RWPE2 (cell line): ENCODE data around the gene IGFBPL1.

Experiments used
- ATAC-seq: fragments of 200-7000 bp; cut with Tn5 transposase; 3 replicates; pipeline ENCODE4 v1.9.1; 2021; ENCODE audit warnings: low read depth
- DNase-seq: peaks from one replicate; pipeline ENCODE4 v3.0.0-alpha.2; 2020; ENCODE audit warnings: low spot score
- H3K27ac ChIP-seq: fragments of 450-650 bp; 2 replicates; pipeline ENCODE4 v1.5.1; 2017; ENCODE audit warnings: mild to moderate bottlenecking; ENCODE audit not compliant: poor library complexity, severe bottlenecking
- H3K27me3 ChIP-seq: fragments of 250-450 bp; sonication (Bioruptor Pico); 2 replicates; pipeline ENCODE4 v1.5.1; 2021; ENCODE audit warnings: mild to moderate bottlenecking, moderate library complexity; ENCODE audit not compliant: insufficient read depth, poor library complexity, severe bottlenecking
- H3K36me3 ChIP-seq: fragments of 250-450 bp; sonication (Bioruptor Pico); 2 replicates; pipeline ENCODE4 v1.5.1; 2020; ENCODE audit warnings: low read depth, mild to moderate bottlenecking, moderate library complexity
- H3K4me1 ChIP-seq: fragments of 250-450 bp; sonication (Bioruptor Pico); 2 replicates; pipeline ENCODE4 v1.5.1; 2021; ENCODE audit warnings: mild to moderate bottlenecking, moderate library complexity; ENCODE audit not compliant: insufficient read depth, poor library complexity, severe bottlenecking
- H3K4me3 ChIP-seq: fragments of 250-450 bp; sonication (Bioruptor Pico); 2 replicates; pipeline ENCODE4 v1.5.1; 2021; ENCODE audit warnings: mild to moderate bottlenecking, moderate library complexity; ENCODE audit not compliant: severe bottlenecking
- H3K9me3 ChIP-seq: fragments of 250-450 bp; sonication (Bioruptor Pico); 2 replicates; pipeline ENCODE4 v1.5.1; 2021; ENCODE audit warnings: mild to moderate bottlenecking, moderate library complexity; ENCODE audit not compliant: severe bottlenecking
- TF ChIP-seq, protein P1 (sequence below): fragments of 450-650 bp; IDR thresholded peaks from one replicate; pipeline ENCODE4 v1.5.1; 2017; ENCODE audit warnings: mild to moderate bottlenecking, moderate library complexity; ENCODE audit not compliant: poor library complexity, severe bottlenecking

The IGFBPL1 gene

DNA sequence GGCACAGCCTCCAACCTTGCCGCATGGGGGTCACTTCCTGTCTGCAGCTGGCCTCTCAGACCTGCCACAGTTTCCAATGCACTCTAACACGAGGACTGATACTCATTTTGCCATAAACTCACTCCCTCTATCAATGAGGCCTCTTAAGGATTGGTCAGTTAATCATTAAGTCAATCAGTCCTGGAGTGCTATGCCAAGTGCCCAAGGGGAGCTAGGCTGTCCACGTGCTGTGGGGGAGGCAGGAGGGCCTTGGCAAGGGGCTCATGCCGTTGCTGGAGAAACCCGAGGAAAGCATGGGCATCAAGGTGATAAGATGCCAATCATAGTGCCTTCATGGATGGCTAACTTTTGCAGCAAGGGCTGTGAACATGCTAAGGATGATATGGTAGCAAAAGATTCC, 33.4 kb downstream of the IGFBPL1 start:
- peaks cover 19% of the 10 kb centered on the region for H3K36me3 ChIP-seq
- TF ChIP-seq, protein P1, sequence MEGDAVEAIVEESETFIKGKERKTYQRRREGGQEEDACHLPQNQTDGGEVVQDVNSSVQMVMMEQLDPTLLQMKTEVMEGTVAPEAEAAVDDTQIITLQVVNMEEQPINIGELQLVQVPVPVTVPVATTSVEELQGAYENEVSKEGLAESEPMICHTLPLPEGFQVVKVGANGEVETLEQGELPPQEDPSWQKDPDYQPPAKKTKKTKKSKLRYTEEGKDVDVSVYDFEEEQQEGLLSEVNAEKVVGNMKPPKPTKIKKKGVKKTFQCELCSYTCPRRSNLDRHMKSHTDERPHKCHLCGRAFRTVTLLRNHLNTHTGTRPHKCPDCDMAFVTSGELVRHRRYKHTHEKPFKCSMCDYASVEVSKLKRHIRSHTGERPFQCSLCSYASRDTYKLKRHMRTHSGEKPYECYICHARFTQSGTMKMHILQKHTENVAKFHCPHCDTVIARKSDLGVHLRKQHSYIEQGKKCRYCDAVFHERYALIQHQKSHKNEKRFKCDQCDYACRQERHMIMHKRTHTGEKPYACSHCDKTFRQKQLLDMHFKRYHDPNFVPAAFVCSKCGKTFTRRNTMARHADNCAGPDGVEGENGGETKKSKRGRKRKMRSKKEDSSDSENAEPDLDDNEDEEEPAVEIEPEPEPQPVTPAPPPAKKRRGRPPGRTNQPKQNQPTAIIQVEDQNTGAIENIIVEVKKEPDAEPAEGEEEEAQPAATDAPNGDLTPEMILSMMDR: no peak
- no peaks in the 10 kb centered on the region for H3K4me1 ChIP-seq
- H3K4me3 ChIP-seq: no peak overlapping the region
- ATAC-seq: no peak
- no peak for DNase-seq
- H3K9me3 ChIP-seq: no peaks in the 10 kb centered on the region
- no peaks in the 10 kb centered on the region for H3K27me3 ChIP-seq
- no peak overlapping the region for H3K27ac ChIP-seq

DNA sequence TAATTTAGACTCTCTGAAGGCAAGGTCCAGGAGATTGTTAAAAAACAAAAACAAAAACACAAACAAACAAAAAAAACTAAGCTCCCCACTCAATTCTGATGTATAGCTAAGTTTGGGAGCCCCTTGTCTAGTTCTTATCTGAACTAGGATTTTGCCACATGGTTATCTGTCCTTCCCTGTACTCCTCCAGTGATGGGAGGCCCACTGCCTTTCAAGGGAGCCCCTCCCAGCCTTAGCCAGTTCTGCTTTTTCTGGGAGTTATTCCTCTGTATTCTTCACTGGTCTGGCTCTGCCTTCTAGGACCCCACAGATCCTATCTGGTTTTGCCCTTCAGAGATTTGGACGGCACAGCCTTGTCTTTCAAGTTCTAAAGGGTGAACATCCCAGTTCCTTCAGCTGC, 33.8 kb downstream of the IGFBPL1 start:
- H3K4me1 ChIP-seq: no peaks in the 10 kb centered on the region
- ATAC-seq (no peak), DNase-seq (no peak)
- TF ChIP-seq, protein P1: no peak
- H3K27ac ChIP-seq: no peak overlapping the region
- peaks cover 15% of the 10 kb centered on the region for H3K36me3 ChIP-seq
- no peak overlapping the region for H3K4me3 ChIP-seq
- no peaks in the 10 kb centered on the region for H3K27me3 ChIP-seq
- no peaks in the 10 kb centered on the region for H3K9me3 ChIP-seq

DNA sequence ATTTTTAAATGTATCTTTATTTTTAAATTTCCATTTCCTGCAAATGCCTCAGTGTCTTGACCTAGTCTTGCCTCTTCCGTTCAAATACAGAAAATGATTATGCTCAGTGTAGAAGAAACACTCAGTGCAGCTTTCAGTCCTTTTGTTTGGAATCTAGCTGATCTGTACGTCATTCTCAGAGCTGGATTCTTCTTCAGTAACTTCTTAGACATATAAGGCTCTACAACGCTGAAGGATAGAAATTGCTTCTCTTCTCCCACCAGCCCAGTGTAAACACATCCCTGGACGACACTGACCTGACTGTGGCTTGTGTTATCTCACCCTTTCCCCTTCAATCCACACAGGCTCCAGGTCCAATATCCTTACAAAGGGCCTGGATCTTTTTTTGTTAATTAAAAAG, 34.9 kb downstream of the IGFBPL1 start:
- ATAC-seq (no peak), DNase-seq (no peak)
- Histone ChIP-seq H3K27me3 (no peaks in the 10 kb centered on the region), H3K36me3 (peaks cover 4% of the 10 kb centered on the region; the same call in 1 of the 2 replicates), H3K4me3 (no peak overlapping the region), H3K9me3 (peaks cover 3% of the 10 kb centered on the region), H3K27ac (no peak overlapping the region), H3K4me1 (no peaks in the 10 kb centered on the region)
- TF ChIP-seq, protein P1: no peak

DNA sequence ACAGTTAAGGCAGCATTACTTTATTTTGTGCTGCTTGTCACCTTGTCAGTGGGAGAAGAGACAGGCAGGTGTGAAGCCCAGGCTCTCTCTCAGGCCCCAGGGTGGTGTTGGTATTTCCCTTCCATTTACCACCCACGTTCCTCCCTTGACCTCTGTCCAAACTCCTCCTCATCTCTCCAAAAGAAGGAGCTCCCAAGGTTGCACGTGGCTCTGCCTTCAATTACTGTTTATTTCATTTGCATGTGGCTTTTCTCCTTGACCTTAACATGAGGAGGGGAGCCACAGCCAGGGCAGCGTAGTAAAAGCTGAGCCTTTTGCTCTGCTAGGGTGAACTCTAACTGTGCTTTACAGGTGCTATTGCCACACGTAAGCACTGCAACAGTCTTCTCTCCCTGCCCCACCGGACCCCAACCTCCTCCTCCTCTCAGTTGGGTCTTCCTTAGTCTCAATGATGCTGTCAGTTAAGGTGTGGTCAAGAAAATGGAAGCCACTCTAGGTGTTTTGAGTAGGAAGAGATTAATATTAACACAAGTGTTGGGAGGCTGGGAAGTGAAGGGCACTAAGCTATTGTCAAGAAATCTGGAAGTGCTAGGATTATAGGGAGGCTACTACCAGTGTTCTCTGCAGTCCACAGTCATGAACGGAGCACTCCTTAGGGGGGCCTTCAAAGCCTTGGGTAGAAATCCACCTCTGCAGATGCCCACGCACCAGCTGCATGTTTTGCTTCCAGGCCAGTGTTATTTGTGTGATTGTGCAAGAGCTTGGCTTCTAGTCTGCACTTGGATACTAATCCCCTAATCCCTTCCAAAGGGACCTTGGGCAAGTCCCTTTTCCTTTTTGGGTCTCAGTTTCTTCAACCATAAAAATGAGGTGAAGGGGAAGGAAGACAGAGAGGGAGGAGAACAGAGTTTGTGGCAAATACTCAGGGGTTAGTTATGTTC, 35.7 kb downstream of the IGFBPL1 start:
- ATAC-seq (no peak), DNase-seq (no peak)
- Histone ChIP-seq H3K4me1 (no peaks in the 10 kb centered on the region), H3K4me3 (no peak overlapping the region), H3K36me3 (no peaks in the 10 kb centered on the region), H3K27me3 (no peaks in the 10 kb centered on the region), H3K27ac (no peak overlapping the region), H3K9me3 (peaks cover 3% of the 10 kb centered on the region)
- TF ChIP-seq, protein P1: no peak

DNA sequence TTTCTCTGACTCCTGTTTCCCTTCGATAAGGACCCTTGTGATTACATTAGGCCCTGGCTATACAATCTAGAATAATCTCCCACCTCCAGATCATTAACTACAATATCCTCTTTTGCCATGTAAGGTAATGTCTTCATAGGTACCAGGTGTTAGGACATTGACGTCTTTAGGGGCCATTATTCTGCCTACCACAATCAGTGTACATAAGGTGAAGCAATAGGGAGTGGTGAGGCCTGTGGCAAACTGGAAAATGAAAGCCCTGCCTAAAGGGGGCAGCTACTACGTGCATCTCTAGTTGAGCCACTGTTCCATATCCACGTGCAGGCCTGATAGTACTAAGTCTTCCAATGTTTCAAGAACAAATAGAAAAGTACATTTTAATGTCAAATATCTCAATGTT, 36.5 kb downstream of the IGFBPL1 start:
- no peak overlapping the region for H3K4me3 ChIP-seq
- H3K36me3 ChIP-seq: no peaks in the 10 kb centered on the region
- no peak for ATAC-seq
- no peak overlapping the region for H3K27ac ChIP-seq
- no peaks in the 10 kb centered on the region for H3K27me3 ChIP-seq
- TF ChIP-seq, protein P1: no peak
- H3K9me3 ChIP-seq: peaks cover 3% of the 10 kb centered on the region
- peaks cover 6% of the 10 kb centered on the region for H3K4me1 ChIP-seq
- no peak for DNase-seq
